GM19324 (cell line): ENCODE measurements around the gene SCRT2.
"Not testable (repeated sequence)": the region's sequence is repeated elsewhere in the genome, so short reads cannot be mapped to it uniquely, and the experiment has no call there.

Source experiments
- ATAC-seq: cut with Tn5 transposase; IDR thresholded peaks from one replicate; pipeline ENCODE4 v1.9.1; 2021; ENCODE audit warnings: mild to moderate bottlenecking, moderate library complexity; ENCODE audit not compliant: unreplicated experiment, low FRiP score

Gene SCRT2

DNA sequence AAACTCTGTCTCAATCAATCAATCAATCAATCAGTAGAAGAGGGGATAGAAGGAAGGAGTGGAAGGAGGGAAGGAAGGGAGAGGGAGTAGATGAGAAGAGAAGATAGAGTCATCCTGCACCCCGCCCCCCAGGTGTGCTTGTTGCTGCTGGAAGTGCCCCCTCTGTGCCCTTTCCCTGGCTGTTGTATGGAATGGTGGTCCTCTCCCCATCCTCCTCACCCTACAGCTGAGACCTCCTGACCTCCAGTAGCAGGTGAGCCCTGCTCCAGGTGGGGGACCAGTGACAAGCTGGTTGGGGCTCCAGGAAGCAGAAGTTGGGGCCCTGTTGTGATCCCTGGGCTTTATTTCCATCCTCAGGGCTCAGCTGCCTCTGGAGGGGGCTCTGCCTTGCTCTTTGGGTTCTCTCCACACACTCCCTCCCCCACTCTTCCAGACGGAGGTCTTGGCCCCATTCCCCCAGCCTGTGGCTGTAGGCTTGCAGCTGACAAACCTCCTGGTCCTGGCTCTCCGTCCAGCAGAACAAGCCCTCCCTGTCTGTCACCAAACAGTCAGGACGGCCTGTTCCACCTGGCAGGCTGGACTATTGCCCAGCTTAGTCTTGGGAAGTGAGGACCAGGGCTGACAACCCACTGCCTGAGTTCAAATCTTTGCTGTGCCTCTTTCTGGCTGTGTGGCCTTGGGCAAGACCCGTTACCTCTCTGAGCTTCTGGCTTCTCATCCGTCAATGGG, 26.0 kb upstream of the SCRT2 start:
- no peak for ATAC-seq

DNA sequence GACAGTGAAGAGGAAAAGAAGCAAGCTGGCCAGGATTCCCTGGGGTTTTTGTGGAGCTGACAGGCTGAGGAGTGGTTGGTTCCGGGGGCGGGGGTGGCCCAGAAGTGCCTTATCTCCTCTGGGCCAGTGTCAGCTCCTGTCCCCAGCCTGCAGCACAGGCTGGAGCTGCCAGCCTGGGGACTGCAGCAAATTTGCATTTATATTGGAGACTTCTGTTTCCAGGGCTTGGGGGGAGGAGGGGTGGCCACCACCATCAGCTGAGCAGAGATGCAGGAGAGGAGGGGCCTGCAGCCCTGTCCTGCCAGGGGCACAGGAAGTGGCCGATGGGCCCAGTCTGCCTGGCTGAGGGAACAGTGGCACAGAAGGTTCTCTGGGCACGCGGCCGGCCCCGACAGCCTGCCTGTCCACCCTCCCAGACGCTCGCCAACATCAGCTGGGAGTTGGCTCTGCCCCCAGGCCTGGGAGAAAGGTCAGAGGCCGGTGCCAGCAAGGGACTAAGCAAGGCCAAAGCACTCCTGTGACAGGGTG, 24.3 kb upstream of the SCRT2 start:
- no peak for ATAC-seq

DNA sequence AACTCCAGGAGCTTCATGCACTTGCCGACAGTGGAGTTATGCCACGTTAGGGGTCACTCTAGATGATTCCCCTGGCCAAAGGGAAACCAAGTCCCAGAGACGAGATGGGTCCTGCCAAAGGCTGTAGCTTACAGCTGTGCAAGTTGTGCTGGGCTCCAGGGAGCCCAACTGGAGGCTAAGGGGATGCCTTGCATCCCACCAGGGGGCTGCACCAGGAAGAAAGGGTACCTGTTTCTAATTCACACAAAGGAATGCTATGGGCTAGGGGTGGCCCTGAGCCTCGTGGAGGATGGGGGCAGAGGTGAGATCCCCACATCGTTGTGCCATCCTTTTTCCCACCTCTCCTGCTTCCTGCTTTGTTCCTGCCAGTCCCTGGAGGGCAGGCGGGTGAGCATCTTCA, 23.7 kb upstream of the SCRT2 start:
- ATAC-seq, result no peak

DNA sequence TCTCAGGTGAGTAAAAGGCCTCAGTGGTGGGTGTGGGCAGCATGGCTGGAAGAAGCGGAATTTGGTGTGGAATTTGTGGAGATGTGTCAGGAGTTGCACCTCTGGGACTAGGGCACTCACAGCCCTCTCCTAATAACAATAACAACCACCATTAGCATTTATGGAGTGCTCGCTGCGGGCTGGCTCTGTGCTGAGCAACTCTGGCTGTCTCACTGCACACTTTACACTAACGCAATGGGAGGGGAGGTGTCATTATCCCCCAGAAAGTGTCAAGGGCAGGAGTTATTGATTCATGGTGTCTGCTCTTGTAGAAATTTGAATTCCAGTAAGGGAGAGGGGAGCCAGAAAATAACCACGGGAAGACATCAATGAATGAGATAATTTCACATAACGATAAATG, 22.7 kb upstream of the SCRT2 start:
- ATAC-seq, result no peak

DNA sequence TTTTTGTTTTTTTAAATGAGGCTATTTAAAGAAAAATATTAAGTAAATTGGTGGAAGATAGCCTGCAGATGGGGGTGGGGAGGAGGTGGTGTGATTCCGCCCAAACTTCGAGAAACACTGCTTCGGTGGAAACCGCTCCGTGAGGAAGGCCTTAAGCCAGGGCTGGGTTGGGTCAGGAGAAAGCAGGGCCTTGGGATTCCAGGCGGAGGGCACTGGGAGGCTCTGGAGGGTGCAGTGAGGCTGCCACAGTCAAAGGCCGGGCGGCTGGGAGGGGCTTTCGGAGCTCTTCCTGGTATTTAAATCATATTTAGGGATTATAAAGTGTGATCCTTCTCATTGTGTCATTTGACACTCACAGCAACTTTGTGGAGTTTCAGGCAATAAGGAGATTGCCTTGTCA, 22.2 kb upstream of the SCRT2 start:
- ATAC-seq, result no peak

DNA sequence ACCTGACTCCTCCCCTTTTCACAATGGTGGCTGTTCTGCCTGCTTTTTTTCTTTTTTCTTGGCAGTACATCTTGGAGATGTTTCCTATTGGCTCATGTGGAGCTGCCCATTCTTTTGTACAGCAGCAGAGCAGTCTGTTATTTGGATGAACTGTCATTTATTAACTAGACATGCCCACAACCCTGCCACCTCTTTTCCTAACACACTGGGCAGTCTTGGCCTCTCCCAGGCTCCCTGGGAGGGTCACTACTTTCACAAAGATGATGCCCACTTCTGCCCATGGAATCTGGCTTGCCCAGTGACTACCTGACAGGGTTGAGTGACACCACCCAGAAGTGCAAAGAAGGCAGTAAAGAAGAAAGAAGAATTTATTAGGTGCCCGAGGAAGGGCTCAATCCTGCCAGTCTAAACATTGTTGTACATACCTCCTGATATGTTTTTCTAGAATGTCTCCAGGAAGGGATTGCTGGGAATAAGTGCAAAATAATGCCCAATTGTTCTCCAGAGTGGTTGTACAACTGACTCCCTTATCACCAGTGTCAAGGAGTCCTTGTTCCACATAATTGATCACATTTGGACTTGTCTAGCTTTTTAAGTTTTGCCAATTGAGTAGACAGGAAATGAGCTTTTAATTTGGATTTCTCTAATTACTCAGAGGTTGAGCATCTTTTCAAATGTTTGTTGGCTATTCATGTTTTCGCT, 19.7 kb upstream of the SCRT2 start:
- no peak for ATAC-seq

DNA sequence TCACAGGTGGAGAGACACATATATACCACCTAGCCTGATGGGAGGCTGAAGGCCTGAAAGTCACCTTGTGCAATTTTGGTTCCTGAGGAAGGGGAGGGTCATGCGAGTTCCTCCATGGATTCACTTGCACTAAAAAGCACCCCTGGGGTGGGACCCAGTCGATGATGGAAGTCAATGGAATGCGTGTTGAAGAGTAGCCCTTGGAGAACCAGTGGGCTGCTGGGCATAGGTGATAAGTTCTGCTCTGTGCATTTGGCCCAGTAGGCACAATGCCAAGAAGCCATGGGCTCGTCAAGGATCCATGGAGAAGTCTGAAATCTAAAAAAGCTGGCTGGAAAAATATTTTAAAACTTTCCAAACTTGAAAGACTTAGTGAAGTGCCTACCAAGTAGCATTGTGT, 18.9 kb upstream of the SCRT2 start:
- no peak for ATAC-seq

DNA sequence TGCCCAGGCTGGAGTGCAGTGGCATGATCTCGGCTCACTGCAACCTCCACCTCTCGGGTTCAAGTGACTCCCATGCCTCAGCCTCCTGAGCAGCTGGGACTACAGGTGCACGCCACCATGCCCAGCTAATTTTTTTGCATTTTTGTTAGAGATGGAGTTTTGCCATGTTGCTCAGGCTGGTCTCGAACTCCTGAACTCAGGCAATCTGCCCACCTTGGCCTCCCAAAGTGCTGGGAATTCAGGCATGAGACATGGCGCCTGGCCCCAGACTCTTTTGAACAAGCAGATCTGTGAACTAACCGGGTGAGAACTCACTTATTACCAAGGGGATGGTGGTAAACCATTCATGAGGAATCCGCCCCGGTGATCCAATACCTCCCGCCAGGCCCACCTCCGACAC, 18.2 kb upstream of the SCRT2 start:
- not testable (repeated sequence) for ATAC-seq

DNA sequence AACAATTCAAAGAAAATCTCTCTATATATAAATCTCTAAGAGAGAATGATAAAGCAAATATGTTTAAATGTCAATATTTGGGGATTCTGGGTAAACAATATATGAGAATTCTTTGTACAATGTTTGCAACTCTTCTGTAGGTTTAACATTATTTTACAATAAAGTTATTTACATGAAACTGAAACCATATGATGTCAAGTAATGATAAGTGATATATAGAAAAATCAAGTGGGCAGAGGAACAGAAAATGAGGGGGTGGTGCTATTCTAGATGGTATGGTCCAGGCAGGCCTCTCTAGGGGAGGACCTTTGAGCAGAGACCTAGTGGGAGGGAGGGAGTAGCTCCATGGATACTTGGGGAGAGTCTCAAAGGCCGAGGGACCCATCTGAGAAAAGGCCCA, 16.4 kb upstream of the SCRT2 start:
- ATAC-seq, result no peak

DNA sequence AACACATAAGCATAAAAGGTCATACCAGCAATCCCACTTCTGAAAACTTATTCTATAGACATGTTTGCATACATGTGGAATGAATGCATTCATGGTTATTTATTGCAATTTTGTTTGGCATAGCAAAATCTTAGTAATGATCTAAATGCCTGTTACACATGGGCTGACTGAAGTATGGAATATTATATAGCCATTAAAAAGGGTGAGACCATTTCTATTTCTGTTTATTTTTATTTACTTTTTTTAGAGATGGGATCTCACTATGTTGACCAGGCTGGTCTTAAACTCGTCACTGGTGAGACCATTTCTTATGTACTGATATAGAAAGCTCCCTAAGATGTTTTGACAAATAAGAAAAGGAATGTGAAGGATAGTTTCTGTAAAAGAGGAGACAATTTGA, 14.3 kb upstream of the SCRT2 start:
- ATAC-seq, result no peak

DNA sequence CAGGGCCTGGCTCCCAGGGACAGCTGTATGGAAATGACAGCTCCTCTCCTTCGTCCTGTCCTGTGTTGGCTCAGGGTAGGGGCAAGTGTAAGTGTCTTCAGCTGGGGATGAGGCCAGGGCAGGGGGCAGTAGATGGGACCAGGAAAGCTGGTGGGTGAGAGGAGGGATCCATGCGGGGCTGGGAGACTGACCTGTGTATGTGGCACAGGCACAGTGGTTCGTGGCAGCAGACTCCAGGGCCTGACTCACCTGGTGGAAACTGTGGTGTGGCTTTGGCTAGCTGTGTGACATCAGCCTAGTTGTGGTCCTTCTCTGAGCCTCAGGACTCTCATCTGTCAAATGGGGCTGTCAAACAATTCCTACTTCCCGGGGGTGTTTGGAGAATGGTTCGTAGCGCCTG, 13.7 kb upstream of the SCRT2 start:
- ATAC-seq, result no peak

DNA sequence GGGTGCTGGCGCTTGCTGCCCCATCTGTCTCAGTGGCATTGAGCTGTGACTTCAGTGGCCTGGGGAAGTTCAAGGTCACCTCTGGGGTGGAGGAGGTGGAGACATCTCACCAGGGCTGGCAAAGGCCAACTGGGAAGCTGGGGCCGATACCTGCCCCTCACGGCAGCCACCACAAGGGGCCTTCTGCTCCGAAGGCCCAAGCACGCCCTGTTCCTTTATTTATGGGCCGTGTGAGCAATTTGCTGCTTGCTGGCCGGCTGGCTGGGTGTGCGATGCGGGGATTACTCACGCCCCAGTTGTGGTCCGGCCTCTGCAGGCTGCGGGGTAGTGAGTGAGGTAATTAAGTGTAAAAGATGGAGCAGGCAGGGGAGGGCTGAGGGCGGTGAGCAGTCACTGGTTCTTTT, 13.2 kb upstream of the SCRT2 start:
- ATAC-seq, result no peak

DNA sequence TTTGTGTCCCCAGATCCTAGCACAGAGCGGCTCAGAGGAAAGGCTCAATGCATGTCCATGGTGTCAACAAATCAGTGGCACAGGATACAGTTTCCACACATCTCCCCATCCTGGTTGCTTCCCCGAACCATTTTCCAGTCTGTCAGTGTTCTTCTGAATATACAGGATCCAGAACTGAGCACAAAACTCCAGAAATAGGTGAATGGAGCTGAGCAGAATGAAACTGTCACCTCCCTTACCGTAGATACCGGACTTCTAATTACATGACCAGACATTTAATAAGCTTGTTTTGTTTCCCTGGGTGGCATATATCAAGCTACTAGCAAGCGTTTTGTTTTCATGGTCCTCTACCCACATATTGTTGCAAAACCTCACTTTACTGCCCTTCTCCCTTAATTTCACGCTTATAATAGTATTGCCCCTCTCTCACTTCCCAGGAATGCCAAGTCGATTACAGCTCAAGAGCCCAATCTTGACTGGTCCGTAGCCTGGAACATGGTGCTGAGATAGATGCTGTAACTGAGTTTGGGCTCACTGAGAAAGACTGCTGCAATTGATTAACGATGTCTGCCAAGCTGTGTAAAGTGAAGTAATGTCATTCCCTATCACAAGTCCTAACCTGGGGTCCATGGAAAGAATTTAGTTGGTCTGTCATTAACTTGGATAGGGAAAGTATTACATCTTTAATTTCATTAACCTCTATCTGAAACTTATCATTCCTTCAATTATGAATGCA, 12.0 kb upstream of the SCRT2 start:
- ATAC-seq, result no peak

DNA sequence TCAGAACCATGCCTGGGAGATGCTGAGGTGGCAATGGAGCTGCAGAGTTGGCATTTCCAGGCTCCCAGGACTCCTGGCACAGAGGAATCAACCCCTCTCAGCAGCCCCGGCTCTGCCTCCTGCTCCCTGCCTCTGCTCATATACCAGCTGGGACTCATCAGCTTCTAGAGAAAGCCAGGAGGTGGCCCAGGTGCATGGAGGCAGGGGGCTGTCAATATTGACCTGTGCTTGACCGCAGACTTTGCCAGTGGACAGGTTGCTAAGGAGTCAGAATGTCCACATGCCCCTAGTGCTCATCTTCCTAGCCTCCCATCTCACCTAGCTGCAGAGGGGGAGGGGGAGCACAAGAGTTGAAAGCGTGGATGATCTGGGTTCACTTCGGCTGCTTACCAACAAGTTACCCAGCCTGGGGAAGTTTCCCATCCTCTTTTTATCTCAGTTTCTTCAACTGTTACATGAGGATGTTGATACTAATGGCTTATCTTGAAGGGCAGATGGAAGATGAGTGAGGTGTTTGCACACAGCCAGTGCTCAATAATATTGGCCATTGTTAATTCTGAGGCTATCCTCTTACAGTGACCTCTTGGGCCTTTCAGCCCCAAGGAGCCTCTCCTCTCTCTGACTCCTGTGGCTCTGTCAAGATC, 9.2 kb upstream of the SCRT2 start:
- no peak for ATAC-seq

DNA sequence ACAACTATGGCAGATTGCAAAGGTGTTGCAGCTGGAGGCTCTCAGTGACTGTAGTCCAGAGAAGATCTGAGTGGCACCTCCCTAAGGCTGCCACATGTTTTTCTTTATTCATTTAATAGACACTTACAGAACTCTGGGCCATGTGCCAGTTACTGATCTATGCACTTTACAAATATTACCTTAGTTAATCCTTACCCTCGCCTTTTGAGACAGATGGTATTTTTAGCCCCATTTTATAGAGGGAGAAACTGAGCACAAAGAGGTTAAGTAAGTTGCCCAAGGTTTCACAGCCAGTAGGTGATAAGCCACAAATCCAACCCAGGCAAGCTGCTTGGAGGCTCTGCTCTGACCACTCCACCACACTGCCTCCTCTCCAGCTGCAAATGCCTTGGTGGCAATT, 6.5 kb upstream of the SCRT2 start:
- ATAC-seq, result no peak

DNA sequence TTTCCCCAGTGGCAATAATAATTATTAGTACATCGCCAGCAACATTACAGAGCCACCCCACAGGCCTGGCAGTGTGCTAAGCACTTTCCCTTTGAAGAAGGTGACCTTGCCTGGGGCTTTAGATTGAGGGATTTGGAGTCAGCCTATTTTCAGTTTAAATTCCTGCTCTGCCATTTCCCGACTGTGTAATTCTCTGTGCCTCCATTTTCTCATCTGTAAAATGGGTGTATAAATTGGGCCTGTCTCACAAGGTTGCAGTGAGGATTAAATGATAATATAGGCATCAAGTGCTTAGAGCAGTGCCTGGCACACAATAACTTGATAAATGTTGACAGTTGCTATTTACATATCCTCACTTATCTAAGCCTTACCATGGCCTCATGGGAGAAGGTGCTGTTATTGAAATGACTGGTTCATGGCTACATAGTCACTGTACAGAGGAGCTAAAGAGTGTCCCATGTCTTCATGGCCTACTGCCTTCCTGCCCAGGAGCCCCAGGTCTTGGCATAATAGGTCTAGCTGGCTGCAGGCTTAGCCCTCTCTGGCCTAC, 5.1 kb upstream of the SCRT2 start:
- ATAC-seq, result no peak

DNA sequence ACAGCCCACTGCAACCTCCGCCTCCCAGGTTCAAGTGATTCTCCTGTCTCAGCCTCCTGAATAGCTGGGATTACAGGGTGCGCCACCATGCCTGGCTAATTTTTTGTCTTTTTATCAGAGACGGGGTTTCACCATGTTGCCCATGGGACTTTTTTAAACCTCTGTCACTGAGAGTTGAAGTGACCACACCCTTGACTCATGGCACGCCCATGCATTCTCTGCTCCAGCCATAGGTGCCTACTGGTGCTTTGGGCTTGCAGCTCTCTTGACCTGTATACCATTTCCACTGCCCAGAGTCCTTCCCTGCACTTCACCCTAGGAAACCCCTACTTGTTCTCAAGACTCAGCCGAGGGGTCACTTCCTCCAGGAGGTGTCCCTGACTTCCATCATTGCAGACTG, 2.4 kb upstream of the SCRT2 start:
- no peak for ATAC-seq

DNA sequence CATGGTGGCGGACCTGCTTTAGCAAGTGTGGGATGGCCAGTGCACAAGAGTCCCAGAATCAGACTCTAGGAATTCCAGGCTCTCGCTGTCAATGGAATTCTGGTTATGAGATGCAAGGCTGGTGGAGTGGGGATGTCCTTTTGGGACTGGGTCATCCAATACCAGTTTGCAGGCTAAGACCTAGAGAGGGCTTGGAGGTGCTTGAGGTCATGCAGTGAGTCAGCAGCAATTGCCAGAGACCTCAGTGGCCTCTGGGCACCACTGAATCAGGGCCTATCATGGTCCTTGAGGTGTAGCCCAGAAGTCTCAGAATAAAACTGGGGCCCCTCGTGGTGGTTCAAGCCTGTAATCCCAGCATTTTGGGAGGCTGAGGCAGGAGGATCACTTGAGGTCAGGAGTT, 1.4 kb upstream of the SCRT2 start:
- no peak for ATAC-seq

DNA sequence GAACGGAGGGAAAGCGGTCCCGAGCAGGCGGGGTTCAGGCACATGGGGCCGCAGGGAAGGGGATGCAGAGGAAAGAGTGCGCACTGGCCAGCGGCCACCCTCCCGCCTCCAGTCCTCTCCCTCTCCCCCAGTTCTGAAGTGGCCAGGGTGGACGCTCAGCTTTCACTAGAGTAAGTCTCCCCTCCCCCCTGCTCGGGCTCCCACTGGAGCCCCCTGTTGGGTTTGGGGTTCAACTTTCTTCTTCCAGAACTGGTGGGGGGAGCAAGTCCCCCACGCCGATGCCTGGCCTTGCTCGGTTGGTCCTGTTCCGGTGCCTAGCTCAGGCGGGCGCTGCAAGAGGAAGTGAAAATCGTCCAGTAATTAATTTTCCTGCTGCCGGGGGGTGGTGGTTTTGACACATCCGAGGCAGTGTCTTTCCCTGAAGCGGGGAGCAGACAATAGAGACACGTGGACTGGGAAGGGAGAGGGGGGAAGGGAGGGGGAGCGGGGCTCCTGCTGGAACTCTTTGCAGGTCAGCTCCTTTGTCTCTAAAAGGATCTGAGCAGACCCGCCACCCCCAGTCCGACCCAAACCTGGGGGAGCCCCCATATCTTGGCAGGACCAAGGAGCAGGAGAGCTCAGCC, 824 bp upstream of the SCRT2 start:
- no peak for ATAC-seq

DNA sequence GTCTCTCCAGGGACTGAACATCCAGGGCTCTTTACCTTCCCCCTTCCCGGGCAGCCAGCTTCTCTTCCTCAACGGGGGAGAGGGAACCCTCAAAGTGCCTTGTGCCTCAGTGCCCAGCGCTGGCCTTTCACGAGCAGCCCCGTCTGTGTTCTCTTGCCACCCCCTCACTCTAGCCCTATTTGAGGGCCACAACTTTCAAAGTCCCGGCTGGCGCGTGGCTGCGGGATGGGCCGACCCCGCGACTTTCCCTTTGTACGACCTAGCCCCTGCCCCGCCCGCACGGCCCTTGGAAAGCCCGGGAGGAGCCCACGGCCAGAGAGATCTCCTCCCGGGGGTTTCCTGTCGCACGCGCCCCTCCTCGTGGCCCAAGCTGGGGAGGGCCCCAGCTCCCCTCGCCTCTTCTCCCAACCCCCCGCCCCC, 559 bp downstream of the SCRT2 start:
- no peak for ATAC-seq
